HEK293 (cell line): ENCODE results near the gene FAM83E.
A peak's percentile ranks its signal among the peaks of the same experiment; 100 is the strongest.

Experiments
- CTCF ChIA-PET: fragments of 350-600 bp; formaldehyde crosslinking; extraction: SDS; loops from one replicate; lab custom pipeline; 2021; ENCODE audit warnings: antibody characterized with exemption; lab: Yijun Ruan, JAX
- POLR2A ChIA-PET: fragments of 300-600 bp; formaldehyde crosslinking; extraction: SDS; loops from one replicate; lab custom pipeline; 2020; ENCODE audit warnings: antibody characterized with exemption, inconsistent platforms; lab: Yijun Ruan, JAX
- H3K27ac ChIP-seq: fragments of 200-500 bp; sonication (Bioruptor generic); 2 replicates; pipeline ENCODE4 v1.5.1; 2014; ENCODE audit warnings: low read depth, low read length, control low read depth, inconsistent platforms; ENCODE audit errors: extremely low read depth
- H3K36me3 ChIP-seq, 2 experiments: fragments of 200-500 bp in 1 of 2; sonication (Bioruptor generic) in 1 of 2; 1 replicate in 1 of 2; 2 replicates in 1 of 2; pipeline ENCODE4 v1.5.1; 2014 to 2017; ENCODE audit warnings: inconsistent platforms in 2 of 2, low read length in 2 of 2; ENCODE audit not compliant: control insufficient read depth in 2 of 2, insufficient read depth in 1 of 2
- H3K4me1 ChIP-seq: fragments of 200-500 bp; sonication (Bioruptor generic); 2 replicates; pipeline ENCODE4 v1.5.1; 2014; ENCODE audit warnings: mild to moderate bottlenecking, low read length, inconsistent platforms; ENCODE audit not compliant: control insufficient read depth, insufficient read depth
- H3K4me3 ChIP-seq: 2 replicates; pipeline ENCODE4 v1.5.1; 2011; ENCODE audit warnings: low read depth, mild to moderate bottlenecking, control low read depth, low read length, moderate library complexity
- H3K9me3 ChIP-seq: fragments of 200-500 bp; sonication (Bioruptor generic); 2 replicates; pipeline ENCODE4 v1.5.1; 2014; ENCODE audit warnings: low read depth, low read length, inconsistent platforms; ENCODE audit not compliant: control insufficient read depth, insufficient read depth
- GLI2 ChIP-seq: fragments of 450-650 bp; formaldehyde crosslinking; IDR thresholded peaks from 2 replicates; pipeline ENCODE4; 2017; ENCODE audit warnings: missing biosample characterization, missing genetic modification characterization, low read depth, borderline replicate concordance
- KLF8 ChIP-seq: fragments of 450-650 bp; formaldehyde crosslinking; IDR thresholded peaks from 2 replicates; pipeline ENCODE4 v1.5.1; 2016; ENCODE audit warnings: missing biosample characterization, missing genetic modification characterization
- KLF9 ChIP-seq: fragments of 450-650 bp; formaldehyde crosslinking; IDR thresholded peaks from 2 replicates; pipeline ENCODE4 v1.5.1; 2016; ENCODE audit warnings: missing biosample characterization, missing genetic modification characterization, low read depth
- PRDM10 ChIP-seq: fragments of 450-650 bp; formaldehyde crosslinking; IDR thresholded peaks from 2 replicates; pipeline ENCODE4 v1.5.1; 2016; ENCODE audit warnings: missing biosample characterization, missing genetic modification characterization
- SP3 ChIP-seq: fragments of 450-650 bp; formaldehyde crosslinking; IDR thresholded peaks from 2 replicates; pipeline ENCODE4 v1.5.1; 2016; ENCODE audit warnings: missing biosample characterization, missing genetic modification characterization
- YY1 ChIP-seq: fragments of 450-650 bp; formaldehyde crosslinking; IDR thresholded peaks from 2 replicates; pipeline ENCODE4 v1.5.1; 2018; ENCODE audit warnings: missing biosample characterization, missing genetic modification characterization
- ZBTB8A ChIP-seq: fragments of 450-650 bp; formaldehyde crosslinking; IDR thresholded peaks from 2 replicates; pipeline ENCODE4 v1.5.1; 2016; ENCODE audit warnings: missing biosample characterization, missing genetic modification characterization
- ZFHX2 ChIP-seq: fragments of 450-650 bp; formaldehyde crosslinking; conservative IDR thresholded peaks from 2 replicates; pipeline ENCODE4 v1.5.1; 2016; ENCODE audit warnings: missing biosample characterization, missing genetic modification characterization
- ZNF138 ChIP-seq: fragments of 450-650 bp; formaldehyde crosslinking; IDR thresholded peaks from 2 replicates; pipeline ENCODE4 v1.5.1; 2016; ENCODE audit warnings: missing biosample characterization, missing genetic modification characterization, borderline replicate concordance
- ZNF140 ChIP-seq: fragments of 450-650 bp; formaldehyde crosslinking; IDR thresholded peaks from 2 replicates; pipeline ENCODE4 v1.5.1; 2016; ENCODE audit warnings: missing biosample characterization, missing genetic modification characterization
- ZNF18 ChIP-seq: fragments of 450-650 bp; formaldehyde crosslinking; IDR thresholded peaks from 2 replicates; pipeline ENCODE4 v1.5.1; 2016; ENCODE audit warnings: missing biosample characterization, missing genetic modification characterization
- ZNF184 ChIP-seq: fragments of 450-650 bp; IDR thresholded peaks from 2 replicates; pipeline ENCODE4 v1.5.1; 2018; ENCODE audit warnings: missing biosample characterization, mild to moderate bottlenecking, missing genetic modification characterization
- ZNF2 ChIP-seq: fragments of 450-650 bp; formaldehyde crosslinking; IDR thresholded peaks from 2 replicates; pipeline ENCODE4 v1.5.1; 2016; ENCODE audit warnings: missing biosample characterization, missing genetic modification characterization
- ZNF335 ChIP-seq: fragments of 450-650 bp; formaldehyde crosslinking; conservative IDR thresholded peaks from 2 replicates; pipeline ENCODE4 v1.5.1; 2016; ENCODE audit warnings: missing biosample characterization, missing genetic modification characterization
- ZNF366 ChIP-seq: fragments of 450-650 bp; formaldehyde crosslinking; conservative IDR thresholded peaks from 2 replicates; pipeline ENCODE4 v1.5.1; 2016; ENCODE audit warnings: missing biosample characterization, missing genetic modification characterization
- ZNF48 ChIP-seq: fragments of 450-650 bp; formaldehyde crosslinking; IDR thresholded peaks from 2 replicates; pipeline ENCODE4 v1.5.1; 2016; ENCODE audit warnings: missing biosample characterization, missing genetic modification characterization
- ZNF513 ChIP-seq: fragments of 450-650 bp; IDR thresholded peaks from 2 replicates; pipeline ENCODE4 v1.5.1; 2018; ENCODE audit warnings: missing biosample characterization, missing genetic modification characterization
- ZNF600 ChIP-seq: fragments of 450-650 bp; formaldehyde crosslinking; IDR thresholded peaks from 2 replicates; pipeline ENCODE4 v1.5.1; 2016; ENCODE audit warnings: missing biosample characterization, missing genetic modification characterization
- ZNF768 ChIP-seq: fragments of 450-650 bp; formaldehyde crosslinking; IDR thresholded peaks from 2 replicates; pipeline ENCODE4 v1.5.1; 2018; ENCODE audit warnings: missing biosample characterization, mild to moderate bottlenecking, missing genetic modification characterization
- ZNF792 ChIP-seq: fragments of 450-650 bp; formaldehyde crosslinking; IDR thresholded peaks from 2 replicates; pipeline ENCODE4 v1.5.1; 2016; ENCODE audit warnings: missing biosample characterization, missing genetic modification characterization
- TF ChIP-seq, protein P1 (sequence below): fragments of 450-650 bp; formaldehyde crosslinking; IDR thresholded peaks from 2 replicates; pipeline ENCODE4 v1.5.1; 2017; ENCODE audit warnings: missing biosample characterization, missing genetic modification characterization
- TF ChIP-seq, protein P2 (sequence below): fragments of 450-650 bp; formaldehyde crosslinking; IDR thresholded peaks from 2 replicates; pipeline ENCODE4 v1.5.1; 2016; ENCODE audit warnings: missing biosample characterization, missing genetic modification characterization

The FAM83E gene

DNA sequence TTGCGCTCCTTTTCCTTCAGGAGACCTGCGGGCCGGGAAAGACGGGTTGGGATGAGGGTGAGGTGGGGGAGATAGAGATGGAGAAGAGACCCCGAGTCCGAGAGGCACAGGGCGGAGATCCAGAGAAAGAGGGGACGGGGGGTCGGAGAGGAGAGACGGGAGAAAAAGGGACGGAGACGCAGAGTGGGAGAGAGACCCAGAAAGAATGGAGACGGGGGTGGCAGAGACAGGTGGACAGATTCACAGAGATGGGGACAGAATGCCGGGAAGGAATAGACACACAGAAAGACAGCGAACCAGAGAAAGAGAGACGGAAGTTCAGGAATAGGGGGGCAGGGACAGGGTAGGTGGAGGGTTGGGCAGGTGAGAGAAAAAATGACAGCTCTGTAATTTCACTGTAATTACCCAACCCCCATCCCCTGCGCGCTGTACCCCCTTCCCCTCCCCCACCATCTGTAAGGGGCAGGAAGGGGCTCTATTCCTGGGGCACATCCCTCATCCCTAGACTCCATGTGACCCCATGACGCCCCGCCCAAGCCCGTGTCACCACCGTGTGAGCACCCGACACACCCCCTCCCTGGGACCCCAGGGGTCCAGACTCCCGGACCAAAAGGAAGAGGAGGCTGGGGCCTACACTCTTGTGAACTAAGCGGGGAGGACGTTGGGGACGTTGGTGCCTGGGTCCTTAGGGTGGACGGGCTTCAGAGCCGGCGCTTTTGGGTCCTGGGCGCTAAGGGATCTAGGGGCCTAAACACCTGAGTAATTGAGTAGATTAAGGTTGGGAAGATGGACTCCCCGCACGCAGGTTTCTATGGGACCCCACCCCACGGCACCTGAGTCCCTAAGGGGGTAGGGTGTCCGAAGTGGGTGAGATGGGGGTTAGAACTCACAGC is 21.3 kb upstream of the FAM83E start (continued):
- TF ChIP-seq SP3 (tag by site-specific recombination) (peak; percentile 20), KLF9 (tag by site-specific recombination) (no peak), ZBTB8A (tag by site-specific recombination) (peak; percentile 58; the same call in 1 of the 2 replicates), ZFHX2 (tag by site-specific recombination) (peak; percentile 46), ZNF48 (tag by site-specific recombination) (no peak), ZNF768 (tag by site-specific recombination) (no peak), KLF8 (tag by site-specific recombination) (peak; percentile 78; the same call in 1 of the 2 replicates), GLI2 (tag by site-specific recombination) (no peak), ZNF513 (tag by site-specific recombination) (peak; percentile 26; the same call in 1 of the 2 replicates), ZNF18 (tag by site-specific recombination) (no peak), ZNF184 (tag by site-specific recombination) (no peak), ZNF600 (tag by site-specific recombination) (peak; percentile 36; the same call in 1 of the 2 replicates), ZNF366 (tag by site-specific recombination) (peak; percentile 75)
- TF ChIP-seq, protein P1, sequence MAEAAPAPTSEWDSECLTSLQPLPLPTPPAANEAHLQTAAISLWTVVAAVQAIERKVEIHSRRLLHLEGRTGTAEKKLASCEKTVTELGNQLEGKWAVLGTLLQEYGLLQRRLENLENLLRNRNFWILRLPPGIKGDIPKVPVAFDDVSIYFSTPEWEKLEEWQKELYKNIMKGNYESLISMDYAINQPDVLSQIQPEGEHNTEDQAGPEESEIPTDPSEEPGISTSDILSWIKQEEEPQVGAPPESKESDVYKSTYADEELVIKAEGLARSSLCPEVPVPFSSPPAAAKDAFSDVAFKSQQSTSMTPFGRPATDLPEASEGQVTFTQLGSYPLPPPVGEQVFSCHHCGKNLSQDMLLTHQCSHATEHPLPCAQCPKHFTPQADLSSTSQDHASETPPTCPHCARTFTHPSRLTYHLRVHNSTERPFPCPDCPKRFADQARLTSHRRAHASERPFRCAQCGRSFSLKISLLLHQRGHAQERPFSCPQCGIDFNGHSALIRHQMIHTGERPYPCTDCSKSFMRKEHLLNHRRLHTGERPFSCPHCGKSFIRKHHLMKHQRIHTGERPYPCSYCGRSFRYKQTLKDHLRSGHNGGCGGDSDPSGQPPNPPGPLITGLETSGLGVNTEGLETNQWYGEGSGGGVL (tag by site-specific recombination), result no peak; the same call in 1 of the 2 replicates
- TF ChIP-seq, protein P2, sequence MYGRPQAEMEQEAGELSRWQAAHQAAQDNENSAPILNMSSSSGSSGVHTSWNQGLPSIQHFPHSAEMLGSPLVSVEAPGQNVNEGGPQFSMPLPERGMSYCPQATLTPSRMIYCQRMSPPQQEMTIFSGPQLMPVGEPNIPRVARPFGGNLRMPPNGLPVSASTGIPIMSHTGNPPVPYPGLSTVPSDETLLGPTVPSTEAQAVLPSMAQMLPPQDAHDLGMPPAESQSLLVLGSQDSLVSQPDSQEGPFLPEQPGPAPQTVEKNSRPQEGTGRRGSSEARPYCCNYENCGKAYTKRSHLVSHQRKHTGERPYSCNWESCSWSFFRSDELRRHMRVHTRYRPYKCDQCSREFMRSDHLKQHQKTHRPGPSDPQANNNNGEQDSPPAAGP (tag by site-specific recombination), result no peak

- ChIA-PET CTCF (interaction anchor here (0.7 to 1.1 kb wide), 2 partner anchors 21 to 145 kb away, joined by 3 read pairs; no protein-coding TSS in a partner anchor), POLR2A (interaction anchor here (2.7 to 3.1 kb wide), 2 partner anchors 16 to 19 kb away, joined by 22 to 25 read pairs; partner anchors contain the start of genes FAM83E, RPL18 and SPHK2)
- Histone ChIP-seq H3K36me3 (peaks cover 8 to 24% of the 10 kb centered on the region in 2 experiments; a peak in 2 of 3 replicates), H3K4me1 (peaks cover 23% of the 10 kb centered on the region), H3K27ac (peak overlapping the region; percentile 86), H3K9me3 (no peaks in the 10 kb centered on the region), H3K4me3 (peak overlapping the region; percentile 35)
- TF ChIP-seq ZNF2 (tag by site-specific recombination) (no peak), ZBTB8A (tag by site-specific recombination) (peak; percentile 84), PRDM10 (no peak), ZNF140 (tag by site-specific recombination) (no peak), ZNF792 (no peak), YY1 (tag by site-specific recombination) (no peak), ZNF335 (tag by site-specific recombination) (no peak), ZNF138 (no peak)
- TF ChIP-seq, protein P1 (tag by site-specific recombination), result peak; percentile 60; the same call in 1 of the 2 replicates
Measured at GRCh38 chr19:48635263-48635965, 20.5 kb upstream of the FAM83E start.
